AG04450 (cell line): ENCODE results near the gene SUMO3. TPM values are rescaled to one million over a fixed set of nuclear protein-coding genes. Genes with fewer than 3 reads are reported as not detected.
"Not testable (repeated sequence)": the region's sequence is repeated elsewhere in the genome, so short reads cannot be mapped to it uniquely, and the experiment has no call there.

Experiments
- CTCF ChIA-PET: fragments of 300-600, 350-600 bp; formaldehyde crosslinking; extraction: SDS; loops from one replicate; lab custom pipeline; 2022; ENCODE audit warnings: antibody characterized with exemption, inconsistent platforms; lab: Charles Lee
- POLR2A ChIA-PET: fragments of 350-600 bp; formaldehyde crosslinking; extraction: SDS; loops from one replicate; lab custom pipeline; 2021; ENCODE audit warnings: antibody characterized with exemption, inconsistent platforms; lab: Yijun Ruan, JAX
- DNase-seq: peaks from one replicate; pipeline ENCODE4 v3.0.0-alpha.2; 2011; ENCODE audit warnings: low read depth, low spot score
- H3K27ac ChIP-seq: one replicate; pipeline ENCODE4 v1.5.1; 2012; ENCODE audit warnings: low read depth, low read length, control low read depth
- H3K27me3 ChIP-seq: one replicate; pipeline ENCODE4 v1.6.0; 2012; ENCODE audit warnings: low read length; ENCODE audit not compliant: control insufficient read depth, insufficient read depth
- H3K4me3 ChIP-seq: 2 replicates; pipeline ENCODE4 v1.5.1; 2011; ENCODE audit warnings: mild to moderate bottlenecking, low read depth, low read length, control low read depth
- H3K9me3 ChIP-seq: 2 replicates; pipeline ENCODE4 v1.5.1; 2012; ENCODE audit warnings: low read length; ENCODE audit not compliant: control insufficient read depth, insufficient read depth
- polyA plus RNA-seq: library from polyadenylated mRNA; depleted of rRNA; stranded (reverse); fragments of >200 nt; gene quantifications from 2 replicates; pipeline ENCODE4 v1.2.3, GENCODE V29; 2011
- TF ChIP-seq, protein P1 (sequence below): IDR thresholded peaks from 2 replicates; pipeline ENCODE4 v1.5.1; 2011; ENCODE audit warnings: low read depth, low read length, control low read depth, inconsistent platforms

SUMO3 gene
- polyA plus RNA-seq, 1 experiment, result 134 TPM

DNA sequence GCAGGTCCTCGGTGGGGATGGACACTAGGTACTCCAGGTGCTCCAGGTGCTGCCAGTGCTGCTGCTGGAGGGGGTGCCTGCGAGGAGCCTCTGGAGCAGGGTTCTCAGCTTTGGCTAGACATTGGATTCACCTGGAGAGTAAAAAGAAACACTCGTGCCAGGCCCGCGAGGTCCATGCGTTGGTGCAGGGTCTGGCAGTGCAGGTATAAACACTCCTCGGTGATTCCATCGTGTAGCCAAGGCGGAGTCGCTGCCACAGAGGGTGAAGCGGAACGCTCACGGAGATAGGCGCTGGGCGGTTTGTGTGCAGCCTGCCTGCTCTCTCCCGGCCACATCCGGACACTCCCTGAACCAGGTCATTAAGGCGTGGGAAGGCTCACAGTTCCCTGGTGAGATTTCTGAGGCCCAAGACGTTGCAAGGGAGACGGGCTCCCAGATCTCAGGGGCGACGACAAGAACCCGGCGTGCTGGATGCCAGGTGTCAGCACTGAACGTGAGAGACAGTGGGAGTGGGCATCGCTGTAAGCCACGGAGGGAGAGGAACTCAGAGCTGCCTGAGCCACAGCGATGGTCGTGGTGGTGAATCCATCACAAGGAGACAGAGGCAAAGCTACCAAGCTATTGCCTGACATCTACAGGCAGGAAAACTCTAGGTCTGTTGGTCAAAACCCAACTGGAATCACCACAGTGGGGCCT, 17.2 kb upstream of the SUMO3 start:
- POLR2A ChIA-PET, result no interaction called here
- Histone ChIP-seq H3K9me3 (no peaks in the 10 kb centered on the region; the same call in 1 of the 2 replicates), H3K4me3 (no peak overlapping the region), H3K27ac (no peak overlapping the region), H3K27me3 (peaks cover 4% of the 10 kb centered on the region)
- DNase-seq, result no peak
- CTCF ChIA-PET, result interaction anchor here (1.0 kb wide), 1 partner anchor 57 kb away, joined by 3 read pairs; no protein-coding TSS in a partner anchor
- TF ChIP-seq, protein P1, sequence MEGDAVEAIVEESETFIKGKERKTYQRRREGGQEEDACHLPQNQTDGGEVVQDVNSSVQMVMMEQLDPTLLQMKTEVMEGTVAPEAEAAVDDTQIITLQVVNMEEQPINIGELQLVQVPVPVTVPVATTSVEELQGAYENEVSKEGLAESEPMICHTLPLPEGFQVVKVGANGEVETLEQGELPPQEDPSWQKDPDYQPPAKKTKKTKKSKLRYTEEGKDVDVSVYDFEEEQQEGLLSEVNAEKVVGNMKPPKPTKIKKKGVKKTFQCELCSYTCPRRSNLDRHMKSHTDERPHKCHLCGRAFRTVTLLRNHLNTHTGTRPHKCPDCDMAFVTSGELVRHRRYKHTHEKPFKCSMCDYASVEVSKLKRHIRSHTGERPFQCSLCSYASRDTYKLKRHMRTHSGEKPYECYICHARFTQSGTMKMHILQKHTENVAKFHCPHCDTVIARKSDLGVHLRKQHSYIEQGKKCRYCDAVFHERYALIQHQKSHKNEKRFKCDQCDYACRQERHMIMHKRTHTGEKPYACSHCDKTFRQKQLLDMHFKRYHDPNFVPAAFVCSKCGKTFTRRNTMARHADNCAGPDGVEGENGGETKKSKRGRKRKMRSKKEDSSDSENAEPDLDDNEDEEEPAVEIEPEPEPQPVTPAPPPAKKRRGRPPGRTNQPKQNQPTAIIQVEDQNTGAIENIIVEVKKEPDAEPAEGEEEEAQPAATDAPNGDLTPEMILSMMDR, result no peak

DNA sequence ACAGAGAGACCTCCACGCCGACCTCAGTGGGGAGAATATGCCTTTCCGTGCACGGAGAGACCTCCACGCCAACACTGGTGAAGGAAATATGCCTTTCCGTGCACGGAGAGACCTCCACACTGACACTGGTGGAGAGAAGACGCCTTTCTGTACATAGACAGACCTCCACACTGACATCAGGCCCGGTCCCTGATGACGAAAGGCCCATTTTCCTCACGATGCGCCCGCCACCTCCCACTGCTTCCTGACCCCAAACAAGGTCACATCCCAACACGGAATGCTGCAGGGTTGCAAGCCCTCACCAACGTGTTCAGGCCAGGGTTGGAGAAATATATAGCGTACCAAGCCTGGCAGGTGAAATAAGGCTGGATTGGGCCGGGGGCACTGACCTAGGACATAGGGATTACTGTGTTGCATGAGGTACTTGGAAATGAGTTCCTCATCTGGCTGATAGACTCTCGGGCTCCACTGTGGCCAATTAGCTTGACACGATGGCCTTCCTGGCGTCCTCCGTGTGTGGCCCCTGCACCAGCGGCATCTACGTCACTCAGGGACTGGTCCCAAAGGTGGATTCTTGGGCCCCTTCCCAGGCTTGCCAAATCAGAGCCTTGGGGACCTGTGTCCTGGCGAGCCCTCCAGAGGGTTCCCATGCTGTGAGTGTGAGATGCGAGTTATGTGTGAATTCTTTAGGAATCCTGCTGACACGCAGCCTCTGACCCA, 16.5 kb upstream of the SUMO3 start:
- ChIA-PET CTCF (interaction anchor here (1.0 kb wide), 1 partner anchor 58 kb away, joined by 3 read pairs; no protein-coding TSS in a partner anchor), POLR2A (no interaction called here)
- H3K27ac ChIP-seq, result no peak overlapping the region
- peaks cover 2% of the 10 kb centered on the region for H3K9me3 ChIP-seq
- peaks cover 4% of the 10 kb centered on the region for H3K27me3 ChIP-seq
- no peak overlapping the region for H3K4me3 ChIP-seq
- TF ChIP-seq, protein P1, result no peak
- no peak for DNase-seq

DNA sequence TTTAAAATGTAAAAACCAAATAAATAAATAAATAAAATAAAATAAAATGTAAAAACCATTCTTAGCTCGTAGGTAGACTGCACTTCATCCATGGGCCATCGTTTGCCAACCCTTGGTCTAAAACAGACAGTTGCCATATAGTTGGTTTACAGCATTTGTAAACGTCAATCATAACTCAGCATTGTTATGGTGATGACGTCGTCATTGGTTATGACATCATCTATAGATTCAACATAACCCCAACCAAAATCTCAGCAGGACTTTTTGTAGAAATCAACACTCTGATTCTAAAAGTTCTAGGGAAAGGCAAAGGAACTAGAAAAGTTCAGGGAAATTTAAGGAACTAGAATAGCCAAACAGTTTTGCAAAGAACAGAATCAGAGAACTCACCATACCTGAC, 15.8 kb upstream of the SUMO3 start:
- Histone ChIP-seq H3K27ac (no peak overlapping the region), H3K9me3 (peaks cover 9% of the 10 kb centered on the region), H3K27me3 (peaks cover 10% of the 10 kb centered on the region), H3K4me3 (no peak overlapping the region)
- ChIA-PET CTCF (no interaction called here), POLR2A (no interaction called here)
- TF ChIP-seq, protein P1, result no peak
- DNase-seq, result no peak

DNA sequence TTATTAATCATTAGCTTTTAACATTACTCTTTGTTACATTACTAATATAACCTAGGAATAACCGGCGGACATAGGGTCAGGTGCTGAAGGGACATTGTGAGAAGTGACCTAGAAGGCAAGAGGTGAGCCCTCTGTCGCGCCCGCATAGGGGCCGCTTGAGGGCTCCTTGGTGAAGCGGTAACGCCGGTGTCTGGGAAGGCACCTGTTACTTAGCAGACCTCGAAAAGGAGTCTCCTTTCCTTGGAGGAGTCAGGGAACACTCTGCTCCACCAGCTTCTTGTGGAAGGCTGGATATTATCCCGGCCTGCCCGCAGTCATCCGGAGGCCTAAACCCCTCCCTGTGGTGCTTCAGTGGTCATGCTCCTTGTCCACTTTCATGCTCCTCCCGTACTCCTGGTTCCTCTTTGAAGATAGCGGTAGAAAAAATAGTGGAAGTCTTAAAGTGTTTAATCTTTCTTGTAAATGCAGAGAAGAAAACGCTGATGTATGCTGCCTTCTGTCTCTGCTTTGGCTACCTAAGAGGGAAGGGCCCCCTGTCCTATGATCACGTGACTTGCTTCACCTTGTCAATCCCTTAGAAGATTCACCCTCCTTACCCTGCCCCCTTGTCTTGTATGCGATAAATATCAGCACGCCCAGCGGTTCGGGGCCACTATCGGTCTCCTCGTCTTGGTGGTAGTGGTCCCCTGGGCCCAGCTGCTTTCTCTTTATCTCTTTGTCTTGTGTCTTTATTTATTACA, 14.8 kb upstream of the SUMO3 start:
- H3K27ac ChIP-seq, H3K4me3 ChIP-seq, POLR2A ChIA-PET, CTCF ChIA-PET, DNase-seq: not testable (repeated sequence)
- H3K27me3 ChIP-seq, result peaks cover 11% of the 10 kb centered on the region
- peaks cover 13% of the 10 kb centered on the region for H3K9me3 ChIP-seq

DNA sequence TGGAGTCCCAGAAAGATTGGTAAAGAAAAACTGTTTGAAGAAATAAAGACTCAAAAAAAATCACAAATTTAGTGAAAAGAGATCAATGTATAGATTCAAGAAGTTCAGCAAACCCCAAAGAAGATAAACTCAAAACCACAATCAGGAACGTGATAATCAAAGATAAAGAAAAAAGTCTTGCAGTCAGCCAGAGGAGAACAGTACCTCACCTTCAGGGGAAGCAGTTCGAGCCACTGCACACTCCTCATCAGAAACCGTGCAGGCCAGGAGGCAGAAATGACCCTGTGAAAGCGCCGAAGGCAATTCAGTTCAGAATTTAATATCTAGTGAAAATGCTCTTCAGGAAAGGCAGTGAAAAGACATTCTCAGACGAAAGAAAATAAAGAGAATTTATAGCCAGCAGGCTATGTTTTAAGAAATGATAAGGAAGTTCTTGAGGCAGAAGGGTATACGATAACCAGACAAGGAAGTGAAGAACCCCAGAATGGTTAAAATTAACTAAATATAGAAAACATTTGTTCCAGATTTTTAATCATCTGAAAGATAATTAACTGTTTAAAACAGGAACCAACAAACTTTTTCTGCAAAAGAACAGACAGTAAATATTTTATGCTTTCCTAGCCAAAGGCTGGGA, 13.5 kb upstream of the SUMO3 start:
- DNase-seq, result no peak
- Histone ChIP-seq H3K27ac (no peak overlapping the region), H3K9me3 (peaks cover 18% of the 10 kb centered on the region), H3K27me3 (peaks cover 11% of the 10 kb centered on the region), H3K4me3 (no peak overlapping the region)
- CTCF ChIA-PET, result no interaction called here
- POLR2A ChIA-PET, result no interaction called here
- TF ChIP-seq, protein P1, result no peak
